Ramos (cell line): Measurements from ENCODE around the gene ZNF143.

ENCODE experiments used
- in situ Hi-C: fragments of 300-500 bp; cut with MboI; formaldehyde crosslinking; loops from one replicate; pipeline ENCODE4 v1.14.3; 2022; ENCODE audit warnings: low sequenced_read_pairs; ENCODE audit not compliant: unreplicated experiment

Gene ZNF143

DNA sequence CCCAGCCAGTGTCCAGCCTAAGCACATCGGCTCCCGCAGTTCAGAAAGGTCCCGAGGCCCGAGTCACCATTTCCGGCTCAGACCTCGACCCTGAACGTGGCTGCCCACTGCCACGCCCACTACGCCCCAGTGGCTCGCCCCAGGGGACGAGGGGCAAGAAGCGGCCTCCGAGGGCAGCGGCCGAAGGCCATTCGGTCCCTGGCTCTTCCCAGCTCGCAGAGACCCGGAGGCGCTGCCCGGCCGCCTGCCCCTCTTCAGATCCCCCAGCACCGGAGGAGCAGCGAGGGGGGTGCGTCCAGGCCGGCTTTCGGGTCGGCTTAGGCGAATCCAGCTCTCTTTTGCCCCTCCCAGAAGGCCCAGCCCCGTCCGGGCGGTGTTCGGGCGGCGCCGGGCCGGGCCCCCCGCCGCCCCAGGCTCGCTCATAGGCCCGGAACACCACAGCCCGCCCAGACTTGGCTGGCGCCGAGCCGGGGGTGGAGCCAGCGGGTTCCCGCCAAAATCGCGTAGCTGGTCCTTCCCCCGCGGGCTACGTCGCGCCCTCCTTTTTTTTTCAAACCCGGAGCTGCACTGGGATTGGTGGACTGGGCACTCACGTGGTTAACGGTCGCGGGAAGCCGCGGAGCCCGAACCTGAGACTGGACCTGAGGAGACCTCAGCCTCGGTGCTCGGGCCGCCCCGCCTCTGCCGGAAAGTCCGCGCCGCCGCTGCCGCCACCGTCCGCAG is 112.4 kb downstream of the ZNF143 start, which contains the start of gene WEE1:
TSS of gene WEE1 (plus strand) at position 619 of the 723 bp plus-strand sequence. CDS start 264 bp downstream, outside the sequence.
- in situ Hi-C loops, result no loop called here

DNA sequence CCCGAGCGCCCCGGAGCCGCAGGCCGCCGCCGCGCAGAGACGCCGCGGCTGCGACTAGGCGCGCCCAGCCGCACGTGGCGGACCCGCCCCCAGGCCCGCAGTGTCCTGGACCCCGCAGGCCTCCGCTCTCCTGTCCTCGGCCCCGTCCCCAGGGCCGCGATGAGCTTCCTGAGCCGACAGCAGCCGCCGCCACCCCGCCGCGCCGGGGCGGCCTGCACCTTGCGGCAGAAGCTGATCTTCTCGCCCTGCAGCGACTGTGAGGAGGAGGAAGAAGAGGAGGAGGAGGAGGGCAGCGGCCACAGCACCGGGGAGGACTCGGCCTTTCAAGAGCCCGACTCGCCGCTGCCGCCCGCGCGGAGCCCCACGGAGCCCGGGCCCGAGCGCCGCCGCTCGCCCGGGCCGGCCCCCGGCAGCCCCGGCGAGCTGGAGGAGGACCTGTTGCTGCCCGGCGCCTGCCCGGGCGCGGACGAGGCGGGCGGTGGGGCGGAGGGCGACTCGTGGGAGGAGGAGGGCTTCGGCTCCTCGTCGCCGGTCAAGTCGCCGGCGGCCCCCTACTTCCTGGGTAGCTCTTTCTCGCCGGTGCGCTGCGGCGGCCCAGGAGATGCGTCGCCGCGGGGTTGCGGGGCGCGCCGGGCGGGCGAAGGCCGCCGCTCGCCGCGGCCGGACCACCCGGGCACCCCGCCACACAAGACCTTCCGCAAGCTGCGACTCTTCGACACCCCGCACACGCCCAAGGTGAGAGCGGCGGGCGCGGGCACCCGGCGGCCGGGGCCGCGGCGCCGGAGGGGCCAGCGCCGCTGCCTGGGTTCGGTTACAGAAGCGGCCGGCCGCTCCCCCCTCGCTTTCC is 113.2 kb downstream of the ZNF143 start:
- in situ Hi-C loops, result no loop called here

DNA sequence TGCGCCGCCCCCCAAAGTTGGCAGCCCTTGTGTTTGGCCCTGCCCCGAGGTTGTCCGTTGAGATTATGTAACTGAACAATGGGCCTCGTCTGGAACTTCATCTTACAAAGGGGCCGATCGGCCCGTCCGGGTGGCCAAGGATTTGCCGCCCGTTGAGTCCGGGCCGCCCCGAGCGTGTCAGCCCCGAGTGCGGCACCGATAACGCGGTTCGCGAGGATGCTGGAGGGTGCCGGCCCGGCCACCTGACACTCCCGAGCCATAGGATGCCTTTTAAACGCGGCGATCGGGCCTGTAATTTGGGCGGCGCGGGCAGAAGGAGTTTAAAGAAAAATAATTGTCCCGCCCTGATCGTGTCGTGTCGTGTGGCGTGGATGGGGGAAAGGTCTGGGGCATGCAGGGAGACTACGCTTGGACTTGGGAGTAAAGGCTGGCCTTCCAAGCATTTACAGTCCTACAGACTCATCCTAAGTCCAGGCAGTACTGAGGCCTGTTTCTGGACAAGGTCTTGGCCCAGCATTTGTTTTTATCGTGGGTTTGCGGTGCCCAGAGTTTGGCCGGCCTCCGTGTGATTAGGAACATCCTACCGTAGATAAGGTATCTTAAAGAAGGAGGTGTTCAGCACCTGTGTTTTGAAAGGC is 113.9 kb downstream of the ZNF143 start:
- in situ Hi-C loops, result no loop called here

DNA sequence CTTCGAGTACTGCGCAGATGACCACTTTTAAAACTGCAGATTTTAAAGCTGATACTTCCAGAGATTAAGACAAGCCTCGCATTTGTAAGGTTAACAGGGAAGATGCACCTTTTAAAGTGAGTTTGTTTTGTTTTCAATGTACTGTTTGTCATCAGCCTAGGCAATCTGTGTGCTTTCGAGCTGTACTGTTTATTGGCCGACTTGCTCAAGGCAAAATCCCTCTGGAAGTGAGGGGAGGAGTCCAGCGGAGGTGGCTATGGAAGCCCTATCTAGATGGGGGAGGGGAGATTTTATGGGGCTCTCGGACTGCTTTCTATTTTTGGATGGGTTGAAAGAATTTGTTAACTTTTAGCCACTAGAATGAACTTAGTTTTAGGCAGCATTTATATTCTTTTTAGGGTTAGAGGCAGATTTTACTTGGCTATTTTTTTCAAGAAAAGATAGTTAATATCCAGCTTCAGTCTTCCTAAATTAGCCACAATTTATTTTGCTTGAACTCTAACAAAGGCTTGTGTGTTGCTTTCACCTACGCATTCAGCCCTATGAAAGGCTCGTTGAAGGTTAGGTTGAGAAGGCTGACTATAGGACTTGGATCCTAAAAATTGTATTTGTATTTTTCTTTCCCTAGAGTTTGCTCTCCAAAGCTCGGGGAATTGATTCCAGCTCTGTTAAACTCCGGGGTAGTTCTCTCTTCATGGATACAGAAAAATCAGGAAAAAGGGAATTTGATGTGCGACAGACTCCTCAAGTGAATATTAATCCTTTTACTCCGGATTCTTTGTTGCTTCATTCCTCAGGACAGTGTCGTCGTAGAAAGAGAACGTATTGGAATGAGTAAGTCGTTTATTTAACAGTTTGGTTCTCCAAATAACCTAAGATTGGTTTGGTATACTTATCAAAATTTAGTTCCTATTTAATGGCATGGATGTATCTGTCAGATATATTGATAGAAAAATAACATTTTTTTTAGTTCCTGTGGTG is 114.7 kb downstream of the ZNF143 start:
- in situ Hi-C loops, result no loop called here

- in situ Hi-C loops, result no loop called here
These were observed 116.0 kb downstream of the ZNF143 start for GRCh38 chr11:9576701-9577381.

GRCh38 chr11:9577556-9577955 is 116.7 kb downstream of the ZNF143 start:
- in situ Hi-C loops, result no loop called here
